ENCODE results near the gene ENTPD6.
A peak's percentile ranks its signal among the peaks of the same experiment; 100 is the strongest.

Gene ENTPD6

DNA sequence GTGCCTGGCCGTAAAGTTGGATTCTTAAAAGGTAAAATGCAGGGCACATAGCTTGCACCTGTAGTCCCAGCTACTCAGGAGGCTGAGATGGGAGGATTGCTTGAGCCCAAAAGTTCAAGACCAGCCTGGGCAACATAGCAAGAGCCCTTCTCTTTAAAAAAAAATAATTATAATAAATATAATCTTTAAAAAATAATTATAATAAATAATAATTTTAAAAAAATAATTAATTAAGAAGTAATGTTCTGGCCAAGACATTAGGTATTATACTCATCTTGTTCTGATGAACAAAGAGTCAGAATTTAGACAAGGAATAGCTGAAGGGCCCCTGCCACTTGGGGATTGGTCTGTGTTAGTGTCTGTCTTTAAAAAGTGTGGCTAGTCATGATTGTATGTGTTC lies 13.9 kb downstream of the ENTPD6 start:
- no peak for DNase-seq (ENCODE audit: low read depth in 3 of 3)

DNA sequence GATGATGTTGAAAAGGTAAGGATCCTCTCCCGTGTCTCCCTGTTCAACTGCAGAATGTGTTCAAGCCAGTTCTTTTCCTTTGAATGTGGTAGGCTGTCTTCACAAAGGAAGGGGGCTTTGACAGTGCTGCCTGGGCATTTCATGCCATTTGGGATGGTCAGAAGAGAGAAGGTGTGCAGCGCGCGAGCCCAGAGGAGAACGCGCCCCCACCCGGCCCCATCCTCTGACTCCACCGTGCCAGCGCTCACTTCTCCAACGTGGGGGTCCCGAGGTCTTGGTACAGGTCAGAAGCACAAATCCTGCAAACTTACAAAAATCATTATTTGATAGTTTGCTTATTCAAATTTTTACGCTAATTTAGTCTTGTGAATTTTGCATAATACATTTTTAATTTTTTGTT lies 14.4 kb downstream of the ENTPD6 start:
- DNase-seq (ENCODE audit: low read depth in 3 of 3), result no peak

DNA sequence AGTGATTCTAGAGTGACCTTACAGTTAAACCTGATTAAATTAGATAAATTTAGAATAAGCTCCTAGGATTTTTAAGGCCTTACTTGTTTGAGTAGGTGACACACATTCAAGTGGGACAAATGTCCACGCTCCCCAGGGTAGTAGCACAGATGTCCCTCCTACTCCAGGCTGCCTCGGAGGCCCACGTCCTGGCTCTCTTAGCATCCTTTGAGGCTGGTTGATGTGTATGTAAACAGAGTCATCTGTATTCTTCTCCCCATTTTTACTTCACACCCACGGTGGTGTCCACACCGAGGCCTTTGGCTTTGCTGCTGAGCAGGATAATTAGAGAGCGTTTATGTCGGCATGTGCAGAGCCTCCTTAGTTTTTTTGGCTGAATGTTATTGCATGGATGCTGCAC lies 15.8 kb downstream of the ENTPD6 start:
- DNase-seq (ENCODE audit: low read depth in 3 of 3), result no peak

DNA sequence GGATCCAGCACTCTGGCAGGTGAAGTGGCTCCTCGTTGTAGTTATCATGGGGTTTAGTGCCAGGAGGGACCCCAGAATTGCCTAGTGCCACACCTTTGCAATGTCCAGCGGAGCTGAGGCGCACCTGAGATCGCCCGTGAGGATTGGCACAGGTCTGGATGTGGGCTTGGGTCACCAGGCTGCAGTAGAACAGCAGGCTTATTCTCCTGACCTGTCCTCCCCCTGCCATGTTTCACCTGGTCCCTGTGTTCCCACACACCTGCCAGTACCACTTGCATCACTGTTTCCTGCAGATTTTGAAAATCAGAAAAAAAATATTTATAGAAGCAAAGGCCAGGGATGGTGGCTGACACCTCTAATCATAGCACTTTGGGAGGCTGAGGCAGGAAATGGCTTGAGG lies 16.7 kb downstream of the ENTPD6 start:
- no peak for DNase-seq (ENCODE audit: low read depth in 3 of 3)

DNA sequence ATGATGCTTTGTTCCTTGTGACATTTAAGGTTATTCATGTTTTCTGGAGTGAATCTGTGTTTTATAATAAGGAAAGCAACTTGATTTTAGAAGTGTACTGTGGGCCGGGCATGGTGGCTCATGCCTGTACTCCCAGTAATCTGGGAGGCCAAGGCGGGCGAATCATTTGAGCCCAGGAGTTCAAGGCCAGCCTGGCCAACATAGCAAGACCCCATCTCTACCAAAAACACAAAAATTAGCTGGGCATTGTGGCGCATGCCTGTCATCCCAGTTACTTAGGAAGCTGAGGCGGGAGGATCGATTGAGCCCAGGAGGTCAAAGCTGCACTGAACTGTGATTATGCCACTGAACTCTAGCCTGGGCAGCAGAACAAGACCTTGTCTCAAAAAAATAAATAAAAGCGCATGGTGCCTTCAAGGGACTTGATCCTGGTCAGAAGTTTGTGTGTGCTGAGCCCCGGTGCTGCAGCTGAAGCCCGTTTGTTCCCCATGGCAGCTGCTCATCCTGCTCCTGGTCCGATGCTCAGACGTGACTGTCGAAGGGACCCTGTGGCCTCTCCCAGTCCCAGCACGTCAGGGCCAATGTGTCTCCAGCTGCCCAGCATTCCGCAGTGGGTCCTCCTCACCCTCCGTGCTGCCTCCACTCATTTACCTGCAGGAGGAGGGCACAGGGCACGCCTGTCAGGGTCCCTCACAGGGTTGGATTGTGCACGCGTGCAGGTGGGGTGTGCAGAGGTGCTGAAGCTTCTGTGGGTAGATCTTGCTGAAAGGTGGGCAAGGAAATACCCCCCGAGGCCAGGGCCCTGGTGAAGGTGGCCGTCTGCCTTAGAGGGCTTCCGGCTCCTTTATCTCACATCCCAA lies 18.3 kb downstream of the ENTPD6 start:
- DNase-seq (ENCODE audit: low read depth in 3 of 3), result no peak

DNA sequence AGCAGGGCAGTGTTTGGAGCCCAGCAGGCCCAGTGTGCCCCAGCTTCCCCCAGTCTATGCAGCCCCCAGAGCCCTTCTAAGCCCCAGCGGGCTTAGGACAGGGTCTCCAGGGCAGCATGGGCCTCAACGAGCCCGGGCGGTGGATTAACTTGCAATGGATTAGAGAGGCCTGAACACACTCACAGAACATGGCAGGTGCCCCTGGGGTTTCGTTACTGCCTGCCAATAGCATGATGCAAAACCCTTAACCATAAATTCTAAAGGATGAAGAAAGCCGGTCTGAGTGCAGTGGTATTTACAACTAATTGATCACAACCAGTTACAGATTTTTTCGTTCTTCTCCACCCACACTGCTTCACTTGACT lies 18.9 kb downstream of the ENTPD6 start:
- DNase-seq (ENCODE audit: low read depth in 3 of 3), result no peak

DNA sequence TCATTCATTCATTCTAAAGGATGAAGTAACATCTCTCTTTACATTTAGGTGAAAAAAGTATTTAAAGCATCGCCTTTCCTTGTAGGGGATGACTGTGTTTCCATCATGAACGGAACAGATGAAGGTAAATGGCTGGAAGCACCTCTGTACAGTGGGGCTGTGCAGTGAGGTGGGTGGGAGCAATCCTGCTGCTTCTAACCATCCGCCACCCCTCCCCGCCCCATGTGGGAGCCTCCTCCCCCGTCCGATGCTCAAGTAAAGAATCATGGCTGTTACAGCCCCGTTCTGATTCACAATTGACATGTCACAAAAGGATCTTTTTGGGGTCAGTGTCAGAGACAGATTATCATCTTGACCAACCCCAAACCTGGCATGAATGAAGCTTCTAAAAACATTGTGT lies 19.3 kb downstream of the ENTPD6 start:
- no peak for DNase-seq (ENCODE audit: low read depth in 3 of 3)

GRCh38 chr20:25215521-25215920 lies 20.0 kb downstream of the ENTPD6 start:
- no peak for DNase-seq (ENCODE audit: low read depth in 3 of 3)

DNA sequence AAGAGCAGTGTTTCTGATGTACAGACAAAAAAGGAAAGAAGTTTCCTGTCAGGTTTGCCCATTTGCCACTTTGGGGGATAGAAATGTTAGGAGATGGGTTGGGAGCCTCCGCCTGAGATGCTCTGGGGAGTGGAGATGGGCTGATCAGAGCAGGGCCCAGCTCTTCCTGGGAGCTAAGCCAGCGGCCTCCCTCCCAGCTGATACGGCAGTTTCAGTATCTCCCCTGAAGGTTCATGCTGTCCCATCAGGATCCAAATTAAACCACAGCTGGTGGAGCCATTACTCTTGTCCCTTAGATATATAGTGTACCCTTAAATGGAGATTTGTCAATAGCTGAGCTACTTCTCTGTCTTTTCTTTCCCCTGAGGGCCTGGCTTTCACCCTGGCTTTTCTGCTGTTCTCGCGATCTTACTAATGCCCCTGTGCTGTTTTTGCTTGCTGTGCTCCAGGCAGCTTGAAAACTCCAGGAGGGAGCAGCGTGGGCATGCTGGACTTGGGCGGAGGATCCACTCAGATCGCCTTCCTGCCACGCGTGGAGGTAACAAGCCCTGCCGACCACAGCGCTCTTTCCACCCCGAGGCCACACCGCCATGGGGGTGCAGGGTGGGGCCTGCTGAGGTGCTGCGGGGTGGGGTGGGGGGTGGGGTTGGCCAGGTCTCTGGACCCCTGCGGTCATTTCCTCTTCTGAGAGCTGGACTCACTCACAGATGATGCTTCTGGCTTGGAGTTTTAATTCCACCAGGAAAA lies 20.9 kb downstream of the ENTPD6 start:
- no peak for DNase-seq (ENCODE audit: low read depth in 3 of 3)

DNA sequence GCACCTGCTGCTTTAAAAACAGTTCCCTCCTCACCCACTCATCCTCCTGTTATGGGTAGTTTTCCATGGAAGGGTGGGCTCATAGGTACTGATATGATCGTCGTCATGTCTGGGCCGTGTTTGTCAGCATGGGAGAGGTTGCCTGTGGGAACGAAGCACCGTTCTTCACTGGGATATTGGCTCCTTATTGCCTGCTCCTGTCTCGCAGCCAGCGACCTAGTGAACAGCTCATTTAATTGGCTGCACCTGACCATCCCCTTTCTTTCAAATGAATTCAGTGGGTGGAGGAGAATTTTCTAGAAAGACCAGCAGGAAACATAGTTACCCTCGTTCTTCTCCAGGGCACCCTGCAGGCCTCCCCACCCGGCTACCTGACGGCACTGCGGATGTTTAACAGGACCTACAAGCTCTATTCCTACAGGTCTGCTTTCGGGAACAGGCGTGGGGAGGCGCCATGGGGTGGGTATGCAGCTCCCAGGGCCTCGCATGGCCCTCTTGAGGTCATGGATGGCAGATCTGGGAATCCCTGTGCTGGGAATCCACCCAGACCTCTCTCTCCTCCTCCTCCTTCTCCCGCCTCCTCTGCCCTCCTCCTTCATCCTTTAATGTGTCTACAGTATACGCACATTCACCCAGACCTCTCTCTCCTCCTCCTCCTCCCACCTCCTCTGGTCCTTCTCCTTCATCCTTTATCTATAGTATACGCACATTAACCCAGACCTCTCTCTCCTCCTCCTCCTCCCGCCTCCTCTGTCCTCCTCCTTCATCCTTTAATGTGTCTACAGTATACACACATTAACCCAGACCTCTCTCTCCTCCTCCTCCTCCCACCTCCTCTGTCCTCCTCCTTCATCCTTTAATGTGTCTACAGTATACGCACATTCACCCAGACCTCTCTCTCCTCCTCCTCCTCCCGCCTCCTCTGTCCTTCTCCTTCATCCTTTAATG lies 21.9 kb downstream of the ENTPD6 start:
- no peak for DNase-seq (ENCODE audit: low read depth in 3 of 3)

- DNase-seq (ENCODE audit: low read depth in 3 of 3), result no peak
Measured at GRCh38 chr20:25218109-25218486, 22.6 kb downstream of the ENTPD6 start.

DNA sequence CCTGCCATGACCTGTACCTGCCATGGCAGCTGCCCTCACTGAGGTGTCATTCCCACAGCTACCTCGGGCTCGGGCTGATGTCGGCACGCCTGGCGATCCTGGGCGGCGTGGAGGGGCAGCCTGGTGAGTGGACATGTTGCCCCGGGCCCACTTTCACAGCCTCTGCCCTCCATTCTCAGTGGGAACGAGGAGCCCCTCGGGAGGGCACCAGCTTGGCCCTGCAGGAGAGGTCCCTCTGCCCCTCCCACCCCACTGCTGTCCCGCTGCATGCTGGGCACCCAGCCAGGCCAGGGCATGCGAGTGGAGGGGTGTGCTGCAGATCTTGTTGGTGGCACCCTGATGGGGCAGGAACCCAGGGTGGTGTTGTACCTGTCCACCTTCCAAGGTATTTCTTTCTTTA lies 23.0 kb downstream of the ENTPD6 start:
- no peak for DNase-seq (ENCODE audit: low read depth in 3 of 3)

GRCh38 chr20:25219365-25219764 lies 23.9 kb downstream of the ENTPD6 start:
- DNase-seq (ENCODE audit: low read depth in 3 of 3), result no peak

DNA sequence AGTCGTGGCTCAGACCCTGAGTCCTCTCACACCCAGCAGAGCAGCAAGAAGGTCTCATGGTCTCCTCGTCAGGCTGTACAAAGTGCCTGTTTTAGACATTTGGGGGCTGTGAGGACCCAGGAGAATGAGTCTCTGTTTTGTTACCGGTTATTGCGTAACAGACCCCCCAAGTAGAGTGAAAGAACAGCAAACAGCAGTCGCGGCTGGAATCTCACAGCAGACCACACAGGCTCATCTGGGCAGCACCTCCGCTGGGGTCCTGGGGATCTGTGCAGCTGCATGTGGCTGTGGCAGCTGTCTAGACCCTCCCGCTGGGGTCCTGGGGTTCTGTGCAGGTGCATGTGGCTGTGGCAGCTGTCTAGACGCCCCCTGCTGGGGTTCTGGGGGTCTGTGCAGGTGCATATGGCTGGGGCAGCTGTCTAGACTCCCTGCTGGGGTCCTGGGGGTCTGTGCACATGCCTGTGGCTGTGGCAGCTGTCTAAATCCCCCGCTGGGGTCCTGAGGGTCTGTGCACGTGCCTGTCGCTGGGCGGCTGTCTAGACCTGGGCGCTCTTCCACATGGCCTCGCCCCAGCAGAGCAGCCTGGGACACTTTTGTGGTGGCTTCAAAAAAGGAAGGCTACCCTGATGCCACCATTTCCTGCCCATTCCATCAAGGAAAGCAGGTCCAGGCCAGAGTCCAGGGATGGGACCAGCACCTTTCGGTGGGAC lies 24.7 kb downstream of the ENTPD6 start:
- DNase-seq (ENCODE audit: low read depth in 3 of 3), result no peak

DNA sequence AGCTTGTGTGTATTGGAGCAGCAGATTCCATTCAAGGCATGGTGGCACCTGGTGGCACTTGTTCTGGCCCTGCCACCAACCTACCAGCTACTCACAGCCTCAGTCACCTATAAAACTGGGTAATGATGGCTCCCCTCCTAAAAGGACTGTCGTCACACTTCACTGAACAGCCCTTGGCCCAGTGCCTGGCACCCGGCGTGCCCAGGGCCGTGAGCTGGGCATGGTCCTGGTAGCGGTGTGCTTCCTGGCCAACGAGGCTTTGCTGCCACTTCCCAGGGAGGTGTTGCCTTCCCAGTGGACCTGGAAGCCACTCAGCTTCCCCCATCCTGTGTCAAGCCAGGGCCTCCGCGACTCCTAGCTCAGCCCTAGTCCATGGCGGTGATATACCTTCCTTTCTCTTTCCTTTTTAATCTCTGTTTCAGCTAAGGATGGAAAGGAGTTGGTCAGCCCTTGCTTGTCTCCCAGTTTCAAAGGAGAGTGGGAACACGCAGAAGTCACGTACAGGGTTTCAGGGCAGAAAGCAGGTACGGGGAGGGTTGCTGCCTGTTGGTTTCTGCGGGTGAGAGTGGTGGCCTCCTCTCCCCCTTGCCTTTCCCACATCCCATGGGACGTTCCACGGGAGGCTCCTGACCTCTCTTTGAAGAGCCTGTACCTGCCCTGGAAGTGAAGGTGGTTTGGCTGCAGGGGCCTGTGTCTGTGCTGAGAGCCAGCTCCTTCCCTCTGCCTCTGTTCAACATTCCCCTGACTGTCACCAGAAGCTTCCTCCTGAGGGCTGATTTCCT lies 25.5 kb downstream of the ENTPD6 start:
- DNase-seq (ENCODE audit: low read depth in 3 of 3), result no peak

GRCh38 chr20:25221592-25222460 lies 26.3 kb downstream of the ENTPD6 start:
- no peak for DNase-seq (ENCODE audit: low read depth in 3 of 3)

DNA sequence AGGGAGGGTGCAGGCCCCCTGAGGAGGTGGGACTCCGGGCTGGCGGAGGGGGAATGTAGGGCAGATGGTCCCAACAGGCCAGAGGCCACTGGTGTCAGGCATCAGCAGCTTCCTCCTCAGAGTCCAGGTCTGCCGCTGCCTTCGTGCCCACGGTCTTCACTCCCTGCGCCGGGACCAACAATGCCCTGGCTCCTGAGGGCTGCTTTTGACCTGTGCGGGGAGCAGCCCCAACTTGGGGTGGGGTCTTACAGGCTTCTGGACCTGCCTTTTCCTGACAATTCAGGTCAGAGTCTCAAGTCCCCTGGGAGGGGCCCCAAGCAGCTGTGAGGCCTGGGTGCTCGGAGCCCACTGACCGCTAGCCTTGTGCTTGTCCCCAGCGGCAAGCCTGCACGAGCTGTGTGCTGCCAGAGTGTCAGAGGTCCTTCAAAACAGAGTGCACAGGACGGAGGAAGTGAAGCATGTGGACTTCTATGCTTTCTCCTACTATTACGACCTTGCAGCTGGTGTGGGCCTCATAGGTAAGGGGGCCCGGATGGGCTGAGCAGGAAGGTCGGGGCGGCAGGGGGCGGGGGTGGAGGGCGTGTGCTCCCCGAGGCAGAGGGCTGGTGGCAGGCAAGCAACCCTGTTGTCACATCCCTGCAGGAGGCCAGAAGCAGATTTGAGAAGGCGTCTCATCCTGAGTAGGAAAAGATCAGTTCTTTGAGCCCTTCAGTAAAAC lies 27.1 kb downstream of the ENTPD6 start:
- DNase-seq (ENCODE audit: low read depth in 3 of 3), result no peak

DNA sequence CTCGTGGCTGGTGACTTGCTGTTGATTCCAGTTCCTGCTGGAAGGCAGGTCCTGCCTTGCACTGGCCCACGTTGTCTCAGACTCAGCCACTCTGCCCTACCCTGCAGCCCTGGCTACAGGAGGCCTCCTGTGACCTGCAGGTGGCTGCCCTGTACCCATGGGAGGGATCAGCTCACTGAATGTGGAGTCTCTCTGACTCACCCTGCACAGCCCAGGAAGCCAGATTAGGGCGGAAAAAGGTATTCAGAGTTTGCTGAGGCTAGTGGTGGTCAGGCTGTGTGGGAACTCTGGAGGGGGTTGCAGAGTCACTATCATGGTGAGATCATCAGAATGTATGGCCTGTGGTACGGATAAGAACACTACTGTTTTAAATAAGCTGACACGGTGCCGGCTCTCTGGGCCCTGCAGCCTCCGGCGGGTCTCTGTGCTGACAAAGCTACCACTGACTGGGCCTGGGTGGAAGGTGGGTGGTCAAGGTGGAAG lies 27.7 kb downstream of the ENTPD6 start:
- DNase-seq (ENCODE audit: low read depth in 3 of 3), result peak in 1 of 3 experiments; percentile 53

All from stimulated activated CD4-positive, alpha-beta T cell treated with anti-CD3 and anti-CD28 coated beads, TNF-alpha, amount 100 ng/mL, for 24 hours (primary cell).